Left cardiac atrium (tissue), 2 donors: ENCODE results near the gene EEF1E1. TPM values are rescaled to one million over a fixed set of nuclear protein-coding genes. Genes with fewer than 3 reads are reported as not detected.

Experiments
- total RNA-seq, 2 donors: library from RNA; stranded (reverse); fragmentation: NEBNext Ultra II Directional; extraction: Animal tissue kit (Norgen Biotek cat#: 25700); gene quantifications; one replicate each; pipeline ENCODE4 v1.2.1, GENCODE V29; 2021
- donor health status: DM: no; HTN: yes; CAD: no; lungs with severe emphysema.
- donor health status: DM: yes; HTN: yes; CAD: no.

EEF1E1 gene
- total RNA-seq, 2 donors from 2014 or later: 14.5 to 18.5 TPM

Other genes with a start within 250 kb of the EEF1E1 start
- gene TXNDC5, start 191.8 kb downstream of the EEF1E1 start, total RNA-seq: 10 to 100 TPM; 65.3 to 80.7 TPM
- 10 to 100 TPM in 1 of 2 donors, 1 to 10 TPM in 1; 7.8 to 10.7 TPM for gene BLOC1S5, start 38.2 kb downstream of the EEF1E1 start, total RNA-seq